ENCODE data around the gene TRPM4.

- TF ChIP-seq EZH2 (IDR thresholded peaks at IDR 0.05; ENCODE audit: borderline replicate concordance): no peak
- no peak for TF ChIP-seq CTCF (IDR thresholded peaks at IDR 0.05; ENCODE audit: poor library complexity)
Observed at GRCh38 chr19:49142866-49143335, 14.7 kb upstream of the TRPM4 start.

Data from hepatocyte (in vitro differentiated cells).